AG04450 (cell line): Measurements from ENCODE around the gene EID3. TPM values are rescaled to one million over a fixed set of nuclear protein-coding genes. Genes with fewer than 3 reads are reported as not detected.

Experiments
- CTCF ChIA-PET: fragments of 300-600, 350-600 bp; formaldehyde crosslinking; extraction: SDS; loops from one replicate; lab custom pipeline; 2022; ENCODE audit warnings: antibody characterized with exemption, inconsistent platforms; lab: Charles Lee
- POLR2A ChIA-PET: fragments of 350-600 bp; formaldehyde crosslinking; extraction: SDS; loops from one replicate; lab custom pipeline; 2021; ENCODE audit warnings: antibody characterized with exemption, inconsistent platforms; lab: Yijun Ruan, JAX
- DNase-seq: peaks from one replicate; pipeline ENCODE4 v3.0.0-alpha.2; 2011; ENCODE audit warnings: low read depth, low spot score
- H3K27ac ChIP-seq: one replicate; pipeline ENCODE4 v1.5.1; 2012; ENCODE audit warnings: low read depth, low read length, control low read depth
- H3K27me3 ChIP-seq: one replicate; pipeline ENCODE4 v1.6.0; 2012; ENCODE audit warnings: low read length; ENCODE audit not compliant: control insufficient read depth, insufficient read depth
- H3K4me3 ChIP-seq: 2 replicates; pipeline ENCODE4 v1.5.1; 2011; ENCODE audit warnings: mild to moderate bottlenecking, low read depth, low read length, control low read depth
- H3K9me3 ChIP-seq: 2 replicates; pipeline ENCODE4 v1.5.1; 2012; ENCODE audit warnings: low read length; ENCODE audit not compliant: control insufficient read depth, insufficient read depth
- CTCF ChIP-seq: IDR thresholded peaks from 2 replicates; pipeline ENCODE4 v1.5.1; 2011; ENCODE audit warnings: low read depth, low read length, control low read depth, inconsistent platforms
- polyA minus RNA-seq: library from RNA; depleted of rRNA, polyadenylated mRNA; stranded (reverse); fragments of >200 nt; gene quantifications from 2 replicates; pipeline ENCODE4 v1.2.3, GENCODE V29; 2011; rRNA and poly(A)+ RNA removed
- polyA plus RNA-seq: library from polyadenylated mRNA; depleted of rRNA; stranded (reverse); fragments of >200 nt; gene quantifications from 2 replicates; pipeline ENCODE4 v1.2.3, GENCODE V29; 2011; rRNA removed

The EID3 gene
- polyA plus RNA-seq (1.8 and 2.5 TPM in 2 replicates), polyA minus RNA-seq (8.6 and 14.7 TPM in 2 replicates)

- TF ChIP-seq CTCF: no peak
- CTCF ChIA-PET: interaction anchor here (0.5 to 1.5 kb wide), 3 partner anchors 88 to 194 kb away, joined by 3 to 6 read pairs (median 3); no protein-coding TSS in a partner anchor
- Histone ChIP-seq H3K9me3 (no peaks in the 10 kb centered on the region; the same call in 1 of the 2 replicates), H3K4me3 (peak within 1 kb of the TSS; percentile 58), H3K27me3 (no peaks in the 10 kb centered on the region), H3K27ac (peak within 1 kb of the TSS; percentile 71)
- POLR2A ChIA-PET: interaction anchor here (0.6 to 3.2 kb wide), 6 partner anchors 12 to 165 kb away, joined by 3 to 12 read pairs (median 4); partner anchors contain the start of gene NFYB
- no peak for DNase-seq
These were observed at the start of gene EID3 for GRCh38 chr12:104303538-104304151. EID3 (plus strand) TSS chr12:104303739; CDS start chr12:104303935, 196 bp downstream.

GRCh38 chr12:104257913-104258472 lies 45.5 kb upstream of the EID3 start:
- POLR2A ChIA-PET: interaction anchor here (0.8 kb wide), 1 partner anchor 22 kb away, joined by 3 read pairs; no protein-coding TSS in a partner anchor

GRCh38 chr12:104258476-104259067 lies 45.0 kb upstream of the EID3 start:
- H3K27ac ChIP-seq: no peak overlapping the region
- no peak overlapping the region for H3K4me3 ChIP-seq
- DNase-seq: no peak
- ChIA-PET CTCF (interaction anchor here (0.8 kb wide), 1 partner anchor 8 kb away, joined by 3 read pairs; no protein-coding TSS in a partner anchor), POLR2A (interaction anchor here (0.8 kb wide), 1 partner anchor 22 kb away, joined by 3 read pairs; no protein-coding TSS in a partner anchor)
- H3K9me3 ChIP-seq: no peaks in the 10 kb centered on the region
- no peaks in the 10 kb centered on the region for H3K27me3 ChIP-seq
- TF ChIP-seq CTCF: no peak

More at GRCh38 chr12:104257913-104258472, 45.5 kb upstream of the EID3 start:
- DNase-seq: no peak
- Histone ChIP-seq H3K27ac (no peak overlapping the region), H3K9me3 (no peaks in the 10 kb centered on the region), H3K27me3 (no peaks in the 10 kb centered on the region), H3K4me3 (no peak overlapping the region)
- no peak for TF ChIP-seq CTCF
- CTCF ChIA-PET: interaction anchor here (0.8 kb wide), 1 partner anchor 9 kb away, joined by 3 read pairs; no protein-coding TSS in a partner anchor

- no peak overlapping the region for H3K27ac ChIP-seq
- no peak for TF ChIP-seq CTCF
- no peaks in the 10 kb centered on the region for H3K9me3 ChIP-seq
- no peak overlapping the region for H3K4me3 ChIP-seq
- ChIA-PET CTCF (no interaction called here), POLR2A (interaction anchor here (1.0 kb wide), 1 partner anchor 24 kb away, joined by 6 read pairs; no protein-coding TSS in a partner anchor)
- no peak for DNase-seq
- no peaks in the 10 kb centered on the region for H3K27me3 ChIP-seq
These were observed 40.5 kb upstream of the EID3 start for GRCh38 chr12:104263026-104263425.
